Heart right ventricle (tissue), 16 donors: ENCODE data around the gene SCN3B. TPM values are rescaled to one million over a fixed set of nuclear protein-coding genes. Genes with fewer than 3 reads are reported as not detected.

Experiments used
- ATAC-seq, 8 donors: fragments of 200-7000 bp; cut with Tn5 transposase; one replicate each; pipeline ENCODE4 v1.9.1; 2020; ENCODE audit warnings: mild to moderate bottlenecking in 8 of 8, moderate library complexity in 8 of 8, moderate number of reproducible peaks in 1 of 8
- DNase-seq, 2 donors: peaks; one replicate each; pipeline ENCODE4 v3.0.0-alpha.2; 2020
- H3K27ac ChIP-seq, 10 donors: fragments of 200-600 bp; sonication (generic) in 2 of 10; one replicate each; pipeline versions ENCODE4 v1.5.0 to v1.8.0; 2020 to 2022; ENCODE audit warnings: mild to moderate bottlenecking in 3 of 10
- H3K27me3 ChIP-seq, 7 donors: fragments of 200-600 bp; one replicate each; pipeline ENCODE4 v1.8.0; 2021 to 2022; ENCODE audit warnings: mild to moderate bottlenecking in 2 of 7
- H3K36me3 ChIP-seq, 9 donors: fragments of 200-600 bp; sonication (generic) in 1 of 9; one replicate each; pipeline versions ENCODE4 v1.5.0 to v1.8.0; 2020 to 2022; ENCODE audit warnings: mild to moderate bottlenecking in 2 of 9
- H3K4me1 ChIP-seq, 9 donors: fragments of 200-600 bp; sonication (generic) in 1 of 9; one replicate each; pipeline versions ENCODE4 v1.5.0 to v1.8.0; 2020 to 2022; ENCODE audit warnings: mild to moderate bottlenecking in 4 of 9
- H3K4me3 ChIP-seq, 10 donors: fragments of 200-600 bp; sonication (generic) in 2 of 10; one replicate each; pipeline versions ENCODE4 v1.5.0 to v1.8.0; 2020 to 2022; ENCODE audit warnings: mild to moderate bottlenecking in 7 of 10, moderate library complexity in 2 of 10
- H3K9me3 ChIP-seq, 11 donors: fragments of 200-600 bp in 10 of 11; sonication (generic) in 2 of 11; one replicate each; pipeline versions ENCODE4 v1.5.0 to v1.8.0; 2013 to 2022; ENCODE audit warnings: mild to moderate bottlenecking in 2 of 11, control low read depth in 1 of 11, moderate library complexity in 1 of 11
- CTCF ChIP-seq, 9 donors: fragments of 200-600 bp; sonication (generic) in 2 of 9; IDR thresholded peaks; one replicate each; pipeline versions ENCODE4 v1.5.0 to v1.8.0; 2021 to 2022; ENCODE audit warnings: antibody characterized with exemption in 9 of 9, mild to moderate bottlenecking in 5 of 9, moderate library complexity in 1 of 9
- WGBS, 2 donors: extraction: QIAGEN DNeasy Blood & Tissue Kit; methylation state at CpG; one replicate each; pipeline ENCODE4 v1.1.7; 2013; ENCODE audit warnings: inconsistent platforms in 1 of 2; 5-methylcytosine and 5-hydroxymethylcytosine counted together
- intact Hi-C, 10 donors: fragments of 100-400 bp; cut with DNase I; formaldehyde crosslinking; loops; one replicate each; pipeline versions ENCODE4 v1.11.1 to v1.14.2; 2022
- polyA plus RNA-seq, 2 donors: library from polyadenylated mRNA; stranded (reverse); fragments of 200-250 nt; gene quantifications; one replicate each; pipeline ENCODE4 v1.2.3, GENCODE V29; 2013
- total RNA-seq, 10 donors: library from RNA; stranded (reverse); fragmentation: NEBNext Ultra II Directional in 3 of 10; extraction: Animal tissue kit (Norgen Biotek cat#: 25700) in 3 of 10; gene quantifications; one replicate each; pipeline versions ENCODE4 v1.2.1 to v1.2.4, GENCODE V29; 2021 to 2023
- donor health status: Arrhythmogenic right ventricular cardiomyopathy.
- donor health status: ischemic (EF 13 %, LVEDD 7.1; RV severe dilation, severe dysfunction).
- donor health status: healthy with polysubstance abuse.
- donor health status: DM: no; HTN: yes; CAD: no.
- donor health status: DM: no; HTN: no; CAD: no.
- donor health status: ischemic (EF 25% LVEDD 6.9; RV normal size, moderate dysfunction).
- donor health status: ischemic (EF 25% LVEDD 5.7; RV mildly dilated, moderate dysfunction).
- donor health status: healthy.
- donor health status: DM: yes; HTN: yes; CAD: no.
- donor health status: Ischemic cardiomyopathy.
- donor health status: ischemic (EF 35%, LVEDD 5.7; RV mildly dilated, moderate dysfunction).
- donor health status: nonischemic (EF 11% LVEDD 7.7; RV severe dilation, severe dysfunction).
- donor health status: DM: yes; HTN: yes; CAD: no.
- donor health status: PGD.
- donor health status: ischemic (EF 29% LVEDD 5.4; RV normal size, mild dysfunction).
- donor health status: nonischemic (EF 23%, LVEDD 6.1; RV moderate dilation, normal function).

Gene SCN3B
- total and polyA plus RNA-seq, 12 donors, result 0.26 to 3.4 (median 1.3) TPM

GRCh38 chr11:123628936-123629683 lies 25.3 kb downstream of the SCN3B start:
- no peak overlapping the region for H3K4me3 ChIP-seq
- peak overlapping the region in 4 of 10 donors; percentile 19 to 52 (median 34) for H3K27ac ChIP-seq
- TF ChIP-seq CTCF (IDR thresholded peaks at IDR 0.05), result no peak
- ATAC-seq (peak; percentile 76 to 94 (median 91)), DNase-seq (peak; percentile 81 to 87)
- intact Hi-C loops, result no loop called here
- WGBS, 2 donors, result 23 to 26% methylated on average over 10 of the region's 10 CpGs
- H3K9me3 ChIP-seq, result no peaks in the 10 kb centered on the region
- peaks cover 0 to 7% (median 0%) of the 10 kb centered on the region in 9 donors for H3K36me3 ChIP-seq
- peaks cover 0 to 22% (median 18%) of the 10 kb centered on the region in 9 donors for H3K4me1 ChIP-seq
- no peaks in the 10 kb centered on the region for H3K27me3 ChIP-seq

- intact Hi-C loops, result no loop called here
- WGBS, 2 donors, result 91 to 94% methylated on average over 2 of the region's 2 CpGs
- peaks cover 0 to 38% (median 0%) of the 10 kb centered on the region in 9 donors for H3K36me3 ChIP-seq
Observed at GRCh38 chr11:123624974-123625373, 29.4 kb downstream of the SCN3B start.

GRCh38 chr11:123622576-123622975 lies 31.8 kb downstream of the SCN3B start:
- no peak for ATAC-seq
- WGBS, 2 donors, result 95 to 96% methylated on average over 9 of the region's 9 CpGs

More at GRCh38 chr11:123624974-123625373, 29.4 kb downstream of the SCN3B start:
- Histone ChIP-seq H3K27me3 (no peaks in the 10 kb centered on the region), H3K9me3 (no peaks in the 10 kb centered on the region), H3K4me3 (no peak overlapping the region), H3K4me1 (peaks cover 0 to 14% (median 13%) of the 10 kb centered on the region in 9 donors), H3K27ac (no peak overlapping the region)
- no peak for ATAC-seq
- no peak for TF ChIP-seq CTCF (IDR thresholded peaks at IDR 0.05)
- DNase-seq, result no peak

More at GRCh38 chr11:123622576-123622975, 31.8 kb downstream of the SCN3B start:
- no peak for TF ChIP-seq CTCF (IDR thresholded peaks at IDR 0.05)
- Histone ChIP-seq H3K36me3 (peaks cover 0 to 61% (median 0%) of the 10 kb centered on the region in 9 donors), H3K9me3 (no peaks in the 10 kb centered on the region), H3K27me3 (no peaks in the 10 kb centered on the region), H3K4me1 (no peaks in the 10 kb centered on the region), H3K27ac (no peak overlapping the region), H3K4me3 (no peak overlapping the region)
- no peak for DNase-seq
- intact Hi-C loops, result no loop called here
